Stimulated activated CD4-positive, alpha-beta T cell treated with anti-CD3 and anti-CD28 coated beads, Interleukin-1b, Interleukin-23, amount 100 ng/mL, for 1 hour (primary cell): ENCODE results near the gene MICU1.
"Not testable (repeated sequence)": the region's sequence is repeated elsewhere in the genome, so short reads cannot be mapped to it uniquely, and the experiment has no call there.

Experiments used
- DNase-seq, 2 donors: peaks; one replicate each; pipeline ENCODE4 v3.0.0-alpha.2; 2020; ENCODE audit warnings: low read depth in 2 of 2

Gene MICU1

GRCh38 chr10:72625608-72626443 is at the start of gene MICU1:
TSS of gene MICU1 (minus strand) at chr10:72626079. CDS start at chr10:72566793, 59,286 bp downstream.
- peak; percentile 84 to 89 for DNase-seq

DNA sequence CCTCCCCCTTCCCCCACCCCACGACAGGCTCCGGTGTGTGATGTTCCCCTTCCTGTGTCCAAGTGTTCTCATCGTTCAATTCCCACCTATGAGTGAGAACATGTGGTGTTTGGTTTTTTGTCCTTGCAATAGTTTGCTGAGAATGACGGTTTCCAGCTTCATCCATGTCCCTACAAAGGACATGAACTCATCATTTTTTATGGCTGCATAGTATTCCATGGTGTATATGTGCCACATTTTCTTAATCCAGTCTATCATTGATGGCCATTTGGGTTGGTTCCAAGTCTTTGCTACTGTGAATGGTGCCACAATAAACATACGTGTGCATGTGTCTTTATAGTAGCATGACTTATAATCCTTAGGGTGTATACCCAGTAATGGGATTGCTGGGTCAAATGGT is 48.3 kb upstream of the MICU1 start:
- not testable (repeated sequence) for DNase-seq

DNA sequence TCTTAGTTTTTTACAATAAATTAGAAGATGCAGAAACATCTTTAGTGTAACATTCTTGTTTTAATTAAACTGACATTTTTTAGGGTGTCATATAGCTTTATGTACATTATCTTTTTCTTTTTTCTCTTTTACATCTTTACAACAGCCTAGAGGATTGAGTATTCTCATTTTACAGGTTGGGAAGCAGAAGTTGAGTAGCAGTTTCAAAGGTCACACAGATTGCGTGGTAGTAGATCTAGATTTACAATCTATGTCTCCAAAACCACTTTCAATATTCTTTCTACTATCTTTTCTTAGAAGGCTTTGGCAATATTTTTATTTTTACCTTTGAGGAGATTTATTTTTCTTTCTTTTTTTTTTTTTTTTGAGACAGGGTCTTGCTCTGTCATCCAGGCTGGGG is 47.4 kb upstream of the MICU1 start:
- DNase-seq, result no peak

- no peak for DNase-seq
Observed at GRCh38 chr10:72667207-72667864, 41.5 kb upstream of the MICU1 start.

GRCh38 chr10:72665925-72666324 is 40.0 kb upstream of the MICU1 start:
- DNase-seq, result no peak

DNA sequence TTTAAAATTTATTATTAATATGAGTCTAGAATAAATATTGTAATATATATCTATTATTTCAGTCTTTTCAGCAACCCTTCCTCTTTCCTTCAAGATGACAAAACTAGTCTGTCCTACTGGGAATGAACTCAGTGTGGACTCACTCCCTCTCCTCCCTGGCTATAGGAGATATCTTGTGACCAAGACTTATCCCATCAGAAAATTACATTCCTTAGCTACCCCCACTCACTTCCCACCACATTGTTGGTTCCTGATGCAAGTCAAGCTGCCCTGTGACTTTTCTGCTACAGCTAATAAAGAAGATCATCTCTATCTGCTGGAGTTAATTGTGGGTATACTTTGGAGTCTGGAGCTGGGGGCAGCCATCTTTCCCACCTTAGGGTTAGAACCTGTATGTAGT is 38.1 kb upstream of the MICU1 start:
- no peak for DNase-seq

DNA sequence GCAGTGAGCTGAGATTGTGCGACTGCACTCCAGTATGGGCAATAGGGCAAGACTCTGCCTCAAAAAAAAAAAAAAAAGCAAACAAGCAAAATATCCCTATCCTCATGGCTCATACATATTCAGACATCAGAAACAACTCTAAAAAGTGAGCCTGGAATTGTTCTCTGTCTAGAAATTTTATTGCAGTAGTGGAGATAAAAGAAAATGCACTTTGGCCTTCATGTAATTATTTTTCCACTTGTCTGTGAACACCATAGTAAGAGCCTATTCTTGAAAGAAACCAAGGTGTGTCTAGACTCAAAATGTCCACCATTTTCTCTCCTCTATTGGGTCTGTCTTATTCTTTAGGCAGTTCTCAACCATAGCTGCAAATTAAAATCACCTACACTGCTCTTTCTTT is 35.6 kb upstream of the MICU1 start:
- DNase-seq, result no peak

- no peak for DNase-seq
Observed at GRCh38 chr10:72660220-72660619, 34.3 kb upstream of the MICU1 start.

GRCh38 chr10:72659694-72660093 is 33.8 kb upstream of the MICU1 start:
- DNase-seq, result no peak

- no peak for DNase-seq
Observed at GRCh38 chr10:72658696-72659400, 33.0 kb upstream of the MICU1 start.

DNA sequence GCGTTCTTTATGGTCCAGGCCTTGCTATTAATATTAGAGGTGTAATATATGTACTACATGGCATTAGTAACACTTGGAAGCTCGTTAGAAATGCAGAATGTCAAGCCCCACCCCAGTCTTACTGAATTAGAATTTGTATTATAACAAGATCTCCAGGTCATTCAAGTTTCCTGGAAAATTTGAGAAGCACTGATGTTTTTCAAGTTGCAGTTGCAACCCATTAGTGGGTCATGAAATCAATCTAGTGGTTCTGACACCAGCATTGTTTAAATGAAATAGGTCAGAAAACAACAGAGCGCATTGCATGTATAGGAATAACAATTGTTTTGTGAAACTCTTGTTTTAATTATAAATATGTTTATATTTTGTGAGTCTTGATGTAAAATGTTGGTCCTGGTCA is 28.8 kb upstream of the MICU1 start:
- no peak for DNase-seq

GRCh38 chr10:72653383-72654096 is 27.7 kb upstream of the MICU1 start:
- DNase-seq, result no peak

- no peak for DNase-seq
Observed at GRCh38 chr10:72649291-72649690, 23.4 kb upstream of the MICU1 start.

- no peak for DNase-seq
Observed at GRCh38 chr10:72648301-72648700, 22.4 kb upstream of the MICU1 start.

- DNase-seq, result not testable (repeated sequence)
Observed at GRCh38 chr10:72646971-72647370, 21.1 kb upstream of the MICU1 start.

DNA sequence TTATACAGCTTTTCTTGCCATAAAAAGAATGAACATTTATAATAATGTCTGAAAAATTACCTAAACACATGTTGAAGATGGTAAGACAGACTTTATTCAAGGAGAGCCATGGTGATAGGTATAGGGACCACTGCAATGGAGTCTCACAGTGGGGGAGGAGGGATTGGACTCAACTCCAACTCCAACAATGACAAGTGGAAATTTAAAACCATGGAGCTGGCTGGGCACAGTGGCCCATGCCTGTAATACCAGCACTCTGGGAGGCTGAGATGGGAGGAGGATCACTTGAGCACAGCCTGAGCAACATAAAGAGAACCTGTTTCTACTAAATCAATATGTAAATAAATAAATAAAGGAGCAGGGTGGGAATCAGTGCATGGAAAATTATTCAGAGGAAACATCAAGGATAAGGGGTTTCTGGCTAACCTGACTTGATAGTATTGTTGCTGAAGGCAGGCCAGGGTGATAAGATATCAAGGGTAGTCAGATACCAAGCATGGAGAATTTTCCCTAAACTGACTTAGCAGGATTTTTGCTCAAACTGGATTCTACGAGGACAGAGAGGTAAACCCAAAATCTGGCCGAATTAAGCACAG is 19.5 kb upstream of the MICU1 start:
- no peak for DNase-seq

DNA sequence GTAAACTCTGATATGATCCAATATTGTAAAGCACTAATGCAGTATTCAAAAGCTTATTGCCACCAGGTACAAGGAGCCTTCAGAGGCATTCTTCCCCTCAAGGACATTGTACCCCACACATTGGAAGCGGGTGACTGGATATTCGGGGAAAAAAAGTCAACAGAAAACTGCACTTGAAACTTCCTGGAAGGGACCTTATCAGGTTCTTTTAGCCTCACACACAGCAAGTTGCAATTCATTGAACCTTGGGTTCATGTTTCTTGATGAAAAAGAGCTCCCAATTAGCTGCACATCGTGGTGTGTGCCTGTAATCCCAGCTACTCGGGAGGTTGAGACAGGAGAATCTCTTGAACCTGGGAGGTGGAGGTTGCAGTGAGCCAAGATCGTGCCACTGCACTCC is 16.4 kb upstream of the MICU1 start:
- DNase-seq, result no peak

DNA sequence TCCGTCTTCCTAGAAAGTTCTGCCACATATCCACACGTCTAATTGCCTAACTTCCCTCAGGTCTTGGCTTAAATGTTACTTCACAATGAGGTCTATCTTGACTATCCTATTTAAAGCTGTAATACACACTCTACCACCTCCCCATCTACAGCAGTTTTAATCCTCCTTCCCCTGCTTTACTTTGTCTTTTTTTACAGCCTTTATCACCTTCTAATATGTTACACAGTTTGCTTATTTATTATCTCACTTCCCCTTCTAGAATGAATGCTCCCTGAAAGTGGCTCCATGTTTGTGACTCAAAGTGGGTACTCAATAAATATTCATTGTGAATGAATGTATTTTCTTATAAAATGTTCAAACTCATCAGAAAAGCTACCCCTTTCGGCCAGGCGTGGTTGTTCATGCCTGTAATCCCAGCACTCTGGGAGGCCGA is 13.6 kb upstream of the MICU1 start:
- no peak for DNase-seq

DNA sequence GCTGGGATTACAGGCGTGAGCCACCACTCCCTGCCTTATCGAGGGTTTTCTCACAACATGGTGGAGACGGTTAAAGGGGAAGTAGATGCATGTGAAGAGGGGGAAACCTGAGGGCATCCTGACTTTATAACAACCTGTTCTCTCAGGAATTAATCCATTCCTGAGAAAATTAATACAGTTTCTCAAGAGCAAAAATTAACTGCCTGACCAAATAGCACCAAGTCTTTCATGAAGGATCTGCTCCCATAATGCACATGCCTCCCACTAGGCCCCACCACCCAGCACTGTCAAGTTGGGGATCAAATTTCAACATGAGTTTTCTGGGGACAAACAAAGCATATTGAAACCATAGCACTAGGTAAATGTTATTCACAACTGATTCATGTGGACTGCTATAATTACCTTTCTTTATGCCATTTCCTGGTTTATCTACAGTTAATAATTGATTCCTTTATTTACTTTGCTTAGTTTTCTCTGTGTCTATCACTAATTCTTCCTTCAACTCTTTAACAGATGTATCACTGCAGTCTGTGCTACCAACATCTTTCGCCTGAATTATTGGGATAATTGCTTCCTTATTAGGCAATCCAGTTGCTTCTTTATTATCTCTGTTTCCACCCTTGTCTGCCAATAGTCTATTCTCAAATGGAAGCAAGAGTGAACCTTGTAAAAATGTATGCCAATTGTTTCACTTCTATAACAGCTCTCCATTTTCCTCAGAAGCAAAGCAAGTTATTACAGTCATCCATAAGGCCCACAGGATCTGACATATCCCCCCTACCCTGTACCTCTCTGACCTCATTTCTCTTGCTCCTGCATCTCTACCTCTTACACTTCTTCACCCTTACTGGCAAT is 12.9 kb upstream of the MICU1 start:
- no peak for DNase-seq

DNA sequence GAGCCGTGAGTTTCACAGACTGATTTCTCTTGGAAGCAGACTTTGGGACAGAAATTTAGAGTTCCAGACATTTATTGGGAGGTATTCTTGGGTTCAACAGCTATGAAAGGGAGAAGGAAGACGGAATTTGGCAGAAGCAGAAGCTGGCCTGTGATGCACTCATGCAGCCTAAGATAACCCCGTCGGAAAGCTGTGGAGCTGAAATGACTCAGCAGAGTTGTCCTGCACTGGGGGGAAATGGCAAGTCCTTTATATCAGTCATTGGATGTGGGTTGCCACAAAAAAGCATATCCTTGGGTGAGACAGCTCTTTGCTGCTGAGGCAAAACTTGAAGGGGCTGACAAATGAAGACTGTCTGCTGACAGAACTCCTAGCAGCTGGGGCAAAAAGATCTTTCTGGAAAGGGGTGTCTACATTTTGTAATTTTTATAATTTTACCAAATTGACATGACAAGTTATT is 11.5 kb upstream of the MICU1 start:
- no peak for DNase-seq

GRCh38 chr10:72630144-72630543 is 4.3 kb upstream of the MICU1 start:
- no peak for DNase-seq
